Measurements from ENCODE around the gene TULP3.

GRCh38 chr12:2853626-2854025, 37.1 kb upstream of the TULP3 start:
- TF ChIP-seq CTCF (IDR thresholded peaks at IDR 0.05) (peak; percentile 31 to 69 (median 66)), POLR2A (IDR thresholded peaks at IDR 0.05) (no peak)
